Measurements from ENCODE around the gene TMEM132D. TPM values are rescaled to one million over a fixed set of nuclear protein-coding genes. Genes with fewer than 3 reads are reported as not detected.

TMEM132D gene
- total and polyA plus RNA-seq, 2 donors (not counting 3 experiments of a cell fraction or from before 2014, with no cell fraction given) = not detected

DNA sequence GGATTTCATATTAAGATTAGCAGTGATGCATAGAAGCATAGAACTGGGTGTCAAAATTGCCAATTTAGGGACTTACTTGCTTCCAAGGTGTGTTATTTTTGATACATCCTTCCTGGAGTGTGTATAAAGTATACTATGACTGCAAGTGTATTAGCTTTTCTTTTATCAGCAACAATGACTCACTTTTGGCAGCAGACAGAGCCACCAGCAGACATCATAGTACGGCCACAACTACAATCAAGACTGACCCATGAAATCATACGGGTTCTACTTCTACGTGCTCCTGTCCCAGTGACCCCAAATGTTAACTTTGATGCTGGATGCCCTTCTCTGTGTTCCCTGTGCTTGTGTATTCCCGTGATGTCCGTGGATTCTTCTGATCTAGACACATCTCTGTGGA, 443.9 kb downstream of the TMEM132D start:
- POLR2A ChIA-PET = no interaction called here
- dilution Hi-C loops (cut with MboI; ENCODE audit: extremely low pct_ligation_motif_present, low sequenced_read_pairs) = no loop called here
- no peak for FAIRE-seq

More for the DNA sequence above, 443.9 kb downstream of the TMEM132D start:
- Histone ChIP-seq H3K9me1 (replicated peaks; ENCODE audit: control insufficient read depth, extremely low read depth, insufficient read depth, low read length) (no peaks in the 10 kb centered on the region), H3K9ac (replicated peaks; ENCODE audit: extremely low read depth, insufficient read depth, low read length) (no peak overlapping the region), H3K4me1 (ENCODE audit: control insufficient read depth, extremely low read depth, insufficient read depth, low read length) (no peaks in the 10 kb centered on the region), H3K36me3 (ENCODE audit: control insufficient read depth in 2 of 2, extremely low read depth in 1 of 2, insufficient read depth in 2 of 2, low read length in 2 of 2) (no peaks in the 10 kb centered on the region), H2AFZ (ENCODE audit: low read depth, low read length) (no peak overlapping the region), H3K4me3 (replicated peaks in 1 of 3; ENCODE audit: insufficient read depth in 1 of 3, low read depth in 1 of 3, low read length in 3 of 3) (no peak overlapping the region), H3K27ac (ENCODE audit: insufficient read depth, low read depth, low read length) (no peak overlapping the region), H3K27me3 (ENCODE audit: control insufficient read depth in 2 of 2, insufficient read depth in 2 of 2, low read length in 2 of 2) (no peaks in the 10 kb centered on the region), H3K4me2 (ENCODE audit: insufficient read depth, low read length) (no peak overlapping the region), H3K9me3 (replicated peaks; ENCODE audit: control insufficient read depth, insufficient read depth, low read length) (peaks cover 3% of the 10 kb centered on the region), H3K79me2 (ENCODE audit: control insufficient read depth, insufficient read depth, low read length) (no peaks in the 10 kb centered on the region), H4K20me1 (replicated peaks; ENCODE audit: control insufficient read depth, extremely low read depth, insufficient read depth, low read length) (no peaks in the 10 kb centered on the region)
- BruUV-seq (replicated peaks) = no TSS peak
- intact Hi-C loops (cut with micrococcal nuclease) = no loop called here
- DNase-seq (ENCODE audit: low read depth, low spot score) = no peak
- no peak for TF ChIP-seq POLR2AphosphoS5 (IDR thresholded peaks at IDR 0.05; ENCODE audit: insufficient read depth, low read depth, low read length)
- TF ChIP-seq POLR2A (IDR thresholded peaks at IDR 0.05; ENCODE audit: low read depth, low read length) = no peak
- no peak for TF ChIP-seq FOS (IDR thresholded peaks at IDR 0.05; ENCODE audit: borderline replicate concordance, insufficient read depth, low read length)
- no peak for TF ChIP-seq JUN (IDR thresholded peaks at IDR 0.05; ENCODE audit: borderline replicate concordance, insufficient read depth, insufficient read length, low read depth)
- no peak for TF ChIP-seq MAX (IDR thresholded peaks at IDR 0.05; ENCODE audit: insufficient read depth, insufficient read length)
- TF ChIP-seq MYC (IDR thresholded peaks at IDR 0.05; ENCODE audit: low read depth, low read length) = no peak
- TF ChIP-seq EZH2 (IDR thresholded peaks at IDR 0.05; ENCODE audit: borderline replicate concordance, low read depth, low read length, severe bottlenecking) = no peak
- TF ChIP-seq CTCF (IDR thresholded peaks at IDR 0.05; ENCODE audit: extremely low read depth in 1 of 2, insufficient read depth in 1 of 2, low read depth in 1 of 2, low read length in 2 of 2) = no peak
- no peak for TF ChIP-seq GATA2 (IDR thresholded peaks at IDR 0.05; ENCODE audit: insufficient read depth, insufficient read length, low read depth, low read length)
- CTCF ChIA-PET = no interaction called here
